ENCODE data around the gene TXNL4A.

Gene TXNL4A

GRCh38 chr18:79932907-79933306, 55.5 kb downstream of the TXNL4A start:
- no peak for DNase-seq (ENCODE audit: low spot score)
- no peak for TF ChIP-seq CTCF (IDR thresholded peaks at IDR 0.05; ENCODE audit: borderline replicate concordance, control extremely low read depth, extremely low read depth, insufficient read depth, missing control alignments)
- in situ Hi-C loops (cut with MboI; ENCODE audit: low sequenced_read_pairs, unreplicated experiment) = no loop called here

GRCh38 chr18:79931475-79931874, 56.9 kb downstream of the TXNL4A start:
- in situ Hi-C loops (cut with MboI; ENCODE audit: low sequenced_read_pairs, unreplicated experiment) = no loop called here

GRCh38 chr18:79930020-79930642, 58.2 kb downstream of the TXNL4A start:
- TF ChIP-seq CTCF (IDR thresholded peaks at IDR 0.05; ENCODE audit: borderline replicate concordance, control extremely low read depth, extremely low read depth, insufficient read depth, missing control alignments) = no peak
- in situ Hi-C loops (cut with MboI; ENCODE audit: low sequenced_read_pairs, unreplicated experiment) = no loop called here
- DNase-seq (ENCODE audit: low spot score) = no peak

More at GRCh38 chr18:79931475-79931874, 56.9 kb downstream of the TXNL4A start:
- TF ChIP-seq CTCF (IDR thresholded peaks at IDR 0.05; ENCODE audit: borderline replicate concordance, control extremely low read depth, extremely low read depth, insufficient read depth, missing control alignments) = no peak
- no peak for DNase-seq (ENCODE audit: low spot score)

- no peak for TF ChIP-seq CTCF (IDR thresholded peaks at IDR 0.05; ENCODE audit: borderline replicate concordance, control extremely low read depth, extremely low read depth, insufficient read depth, missing control alignments)
- in situ Hi-C loops (cut with MboI; ENCODE audit: low sequenced_read_pairs, unreplicated experiment) = no loop called here
- DNase-seq (ENCODE audit: low spot score) = no peak
These were observed 59.8 kb downstream of the TXNL4A start for GRCh38 chr18:79928563-79928960.

- no peak for TF ChIP-seq CTCF (IDR thresholded peaks at IDR 0.05; ENCODE audit: borderline replicate concordance, control extremely low read depth, extremely low read depth, insufficient read depth, missing control alignments)
- DNase-seq (ENCODE audit: low spot score) = no peak
- in situ Hi-C loops (cut with MboI; ENCODE audit: low sequenced_read_pairs, unreplicated experiment) = no loop called here
These were observed 60.5 kb downstream of the TXNL4A start for GRCh38 chr18:79927607-79928562.

GRCh38 chr18:79926715-79927606, 61.4 kb downstream of the TXNL4A start:
- in situ Hi-C loops (cut with MboI; ENCODE audit: low sequenced_read_pairs, unreplicated experiment) = no loop called here
- no peak for TF ChIP-seq CTCF (IDR thresholded peaks at IDR 0.05; ENCODE audit: borderline replicate concordance, control extremely low read depth, extremely low read depth, insufficient read depth, missing control alignments)
- DNase-seq (ENCODE audit: low spot score) = no peak
